Activated naive CD4-positive, alpha-beta T cell treated with anti-CD3 and anti-CD28 coated beads, Interleukin-2, amount 50 U/mL, for 72 hours (primary cell): ENCODE results near the gene DLL3. TPM values are rescaled to one million over a fixed set of nuclear protein-coding genes. Genes with fewer than 3 reads are reported as not detected.
"Not testable (repeated sequence)": the region's sequence is repeated elsewhere in the genome, so short reads cannot be mapped to it uniquely, and the experiment has no call there.

Source experiments
- ATAC-seq, 2 donors: fragments of 150-1000 bp; cut with Tn5 transposase; 2 replicates each; pipeline ENCODE4 v1.10.0; 2021; ENCODE audit warnings: mild to moderate bottlenecking in 2 of 2, moderate library complexity in 2 of 2
- DNase-seq, 2 donors: peaks; one replicate each; pipeline ENCODE4 v3.0.0; 2021 to 2022; ENCODE audit warnings: low spot score in 2 of 2
- H3K27ac Mint-ChIP-seq, 2 donors: one replicate each; pipeline ENCODE4 v1.8.0; 2022; ENCODE audit warnings: mild to moderate bottlenecking in 2 of 2, mixed read lengths in 2 of 2
- H3K36me3 Mint-ChIP-seq, 2 donors: one replicate each; pipeline ENCODE4 v1.8.0; 2022; ENCODE audit warnings: mixed read lengths in 2 of 2
- H3K9me3 Mint-ChIP-seq, 2 donors: one replicate each; pipeline ENCODE4 v1.8.0; 2022; ENCODE audit warnings: mixed read lengths in 2 of 2
- total RNA-seq, 2 donors: library from RNA; stranded (reverse); gene quantifications; one replicate each; pipeline ENCODE4 v1.2.3, GENCODE V29; 2022

DLL3 gene
- total RNA-seq = under 1 TPM; 0.46 to 0.97 TPM

DNA sequence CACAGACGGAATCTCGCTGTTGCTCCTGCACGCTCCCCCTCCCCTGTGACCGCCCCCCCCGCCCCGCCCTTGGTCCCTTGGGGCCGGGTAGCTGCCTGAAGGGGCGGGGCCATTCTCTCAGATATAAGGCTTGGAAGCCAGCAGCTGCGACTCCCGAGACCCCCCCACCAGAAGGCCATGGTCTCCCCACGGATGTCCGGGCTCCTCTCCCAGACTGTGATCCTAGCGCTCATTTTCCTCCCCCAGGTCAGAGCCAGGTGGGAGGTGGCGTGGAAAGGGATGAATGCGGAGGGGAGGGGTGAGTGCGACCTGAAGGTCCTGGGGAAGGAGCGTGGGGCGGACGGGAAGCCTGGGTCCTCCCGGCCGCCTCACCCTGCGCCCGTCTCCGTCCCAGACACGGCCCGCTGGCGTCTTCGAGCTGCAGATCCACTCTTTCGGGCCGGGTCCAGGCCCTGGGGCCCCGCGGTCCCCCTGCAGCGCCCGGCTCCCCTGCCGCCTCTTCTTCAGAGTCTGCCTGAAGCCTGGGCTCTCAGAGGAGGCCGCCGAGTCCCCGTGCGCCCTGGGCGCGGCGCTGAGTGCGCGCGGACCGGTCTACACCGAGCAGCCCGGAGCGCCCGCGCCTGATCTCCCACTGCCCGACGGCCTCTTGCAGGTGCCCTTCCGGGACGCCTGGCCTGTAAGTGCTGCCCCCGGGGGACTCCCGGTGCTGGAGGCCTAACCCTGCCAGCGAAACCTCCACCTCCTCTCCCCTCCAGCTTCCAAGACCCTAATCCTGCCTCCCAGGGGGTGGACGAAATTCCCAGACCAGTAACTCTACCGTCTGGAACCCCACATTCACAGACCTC lies at the start of gene DLL3:
Gene DLL3 (plus strand): TSS at position 150 of the 845 bp plus-strand sequence. CDS start 28 bp downstream, at position 178.
- Mint-ChIP-seq H3K9me3 (no peaks in the 10 kb centered on the region), H3K27ac (no peak within 1 kb of the TSS), H3K36me3 (peaks cover 7 to 13% of the 10 kb centered on the region in 2 donors)
- no peak for DNase-seq
- peak in 1 of 2 donors; percentile 32 for ATAC-seq

DNA sequence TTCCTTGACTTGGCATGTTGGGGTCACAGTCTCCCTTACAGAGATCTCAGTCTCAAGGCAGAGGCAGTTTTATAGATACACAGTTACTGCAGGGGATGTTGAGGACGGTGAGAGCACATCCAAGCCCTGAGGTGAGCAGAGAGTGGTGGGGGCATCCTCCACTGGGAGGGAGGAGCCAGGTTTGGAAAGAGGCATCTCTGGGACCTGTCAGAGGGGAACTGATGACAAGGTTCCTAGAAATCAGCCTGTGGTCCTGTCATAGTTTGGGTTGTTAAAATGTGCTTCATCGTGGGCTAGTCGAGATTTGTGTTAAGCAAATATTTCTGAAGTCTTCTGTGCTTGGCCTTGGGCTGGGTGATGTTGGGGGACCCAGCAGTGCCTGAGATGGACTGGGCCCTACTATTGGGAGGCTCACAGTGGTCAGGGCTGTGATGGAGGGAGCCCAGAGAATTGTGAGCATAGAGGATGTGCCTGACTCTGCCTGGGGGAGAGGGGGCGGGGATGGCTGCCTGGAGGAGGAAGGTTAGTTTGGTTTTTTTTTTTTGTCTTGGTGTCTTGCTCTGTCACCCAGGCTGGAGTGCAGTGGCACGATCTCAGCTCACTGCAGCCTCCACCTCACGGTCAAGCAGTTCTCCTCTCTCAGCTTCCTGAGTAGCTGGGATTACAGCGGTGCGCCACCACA lies 49.5 kb upstream of the DLL3 start:
- peaks cover 42 to 78% of the 10 kb centered on the region in 2 donors for H3K36me3 Mint-ChIP-seq
- H3K9me3 Mint-ChIP-seq = no peaks in the 10 kb centered on the region
- ATAC-seq = no peak
- peak overlapping the region; percentile 97 to 99 for H3K27ac Mint-ChIP-seq
- DNase-seq = no peak

GRCh38 chr19:39451257-39451656 lies 47.5 kb upstream of the DLL3 start:
- not testable (repeated sequence) for H3K9me3 Mint-ChIP-seq, ATAC-seq, DNase-seq
- peak overlapping the region; percentile 73 to 93 for H3K27ac Mint-ChIP-seq
- H3K36me3 Mint-ChIP-seq = peaks cover 27 to 68% of the 10 kb centered on the region in 2 donors

DNA sequence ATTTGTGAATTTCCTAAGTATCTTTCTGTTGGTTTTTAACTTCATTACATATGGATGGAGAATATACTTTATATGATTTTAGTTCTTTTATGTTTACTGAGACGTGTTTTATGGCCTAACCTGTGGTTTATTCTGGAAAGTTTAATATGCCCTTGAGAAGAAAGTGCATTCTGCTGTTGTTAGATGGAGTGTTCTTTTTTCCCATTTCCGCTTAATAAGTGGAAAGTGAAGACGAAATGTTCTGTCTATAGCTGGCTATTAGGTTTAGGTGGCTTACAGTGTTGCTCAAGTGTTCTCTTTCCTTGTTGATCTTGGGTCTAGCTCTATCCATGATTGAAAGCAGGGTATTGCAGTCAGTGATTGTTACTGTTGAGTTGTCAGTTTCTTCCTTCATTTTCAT lies 35.3 kb upstream of the DLL3 start:
- H3K9me3 Mint-ChIP-seq = no peaks in the 10 kb centered on the region
- peak overlapping the region in 1 of 2 donors; percentile 6 for H3K27ac Mint-ChIP-seq
- DNase-seq (no peak), ATAC-seq (no peak)
- peaks cover 17 to 35% of the 10 kb centered on the region in 2 donors for H3K36me3 Mint-ChIP-seq

- Mint-ChIP-seq H3K27ac (no peak overlapping the region), H3K9me3 (no peaks in the 10 kb centered on the region), H3K36me3 (peaks cover 20 to 27% of the 10 kb centered on the region in 2 donors)
- ATAC-seq = no peak
- DNase-seq = no peak
Measured at GRCh38 chr19:39465956-39466747, 32.6 kb upstream of the DLL3 start.

DNA sequence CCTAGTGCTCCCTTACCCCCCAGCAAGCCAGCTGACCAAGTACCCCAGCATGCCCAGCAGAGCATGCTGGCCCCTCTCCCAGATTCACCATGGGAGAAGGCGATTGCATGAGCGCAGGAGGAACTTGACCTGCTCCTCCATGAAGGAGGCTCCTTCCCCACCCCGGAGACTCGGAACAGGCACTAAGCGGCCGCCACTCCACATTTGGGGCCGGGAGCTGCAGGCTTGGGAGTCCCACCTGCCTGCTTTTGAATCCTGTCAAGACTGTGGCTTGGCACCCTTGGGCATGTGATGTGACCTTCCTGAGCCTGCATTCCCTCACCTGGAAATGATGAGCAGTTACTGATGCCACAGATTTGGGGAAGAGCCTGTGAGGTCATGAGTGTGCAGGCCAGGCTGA lies 30.8 kb upstream of the DLL3 start:
- peak overlapping the region in 1 of 2 donors; percentile 91 for H3K27ac Mint-ChIP-seq
- H3K36me3 Mint-ChIP-seq = peaks cover 29 to 35% of the 10 kb centered on the region in 2 donors
- no peak for DNase-seq

GRCh38 chr19:39469036-39469435 lies 29.7 kb upstream of the DLL3 start:
- ATAC-seq (no peak), DNase-seq (no peak)
- Mint-ChIP-seq H3K27ac (peak overlapping the region; percentile 76 to 80), H3K36me3 (peaks cover 29 to 35% of the 10 kb centered on the region in 2 donors), H3K9me3 (no peaks in the 10 kb centered on the region)

More for the DNA sequence above, 30.8 kb upstream of the DLL3 start:
- no peak for ATAC-seq
- no peaks in the 10 kb centered on the region for H3K9me3 Mint-ChIP-seq

DNA sequence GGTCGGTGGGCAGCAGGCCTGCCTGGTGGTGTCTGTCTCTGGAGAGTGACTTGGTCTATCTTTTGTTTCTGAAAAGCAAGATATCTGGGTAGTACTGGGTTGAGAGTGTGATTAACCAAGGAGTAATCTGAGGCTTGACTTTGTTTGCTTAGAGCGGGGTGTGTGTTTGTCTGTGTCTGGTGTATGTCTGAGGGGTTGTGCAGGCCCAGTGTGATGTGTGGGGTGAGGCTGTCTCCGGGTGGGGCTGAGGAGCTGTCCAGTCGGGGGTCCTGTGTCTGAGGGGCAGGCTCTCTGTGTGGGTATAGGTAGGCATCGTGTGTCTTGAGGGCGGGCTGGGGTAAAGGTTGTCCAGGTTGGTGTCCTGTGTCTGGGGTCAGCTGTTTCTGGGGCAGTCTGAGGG lies 29.2 kb upstream of the DLL3 start:
- Mint-ChIP-seq H3K9me3 (no peaks in the 10 kb centered on the region), H3K27ac (peak overlapping the region; percentile 76 to 80), H3K36me3 (peaks cover 29 to 38% of the 10 kb centered on the region in 2 donors)
- ATAC-seq (no peak), DNase-seq (no peak)

- Mint-ChIP-seq H3K9me3 (no peaks in the 10 kb centered on the region), H3K36me3 (peaks cover 30 to 39% of the 10 kb centered on the region in 2 donors), H3K27ac (peak overlapping the region; percentile 80 to 90)
- DNase-seq (no peak), ATAC-seq (peak; percentile 34 to 73)
Measured at GRCh38 chr19:39470724-39471339, 27.9 kb upstream of the DLL3 start.

GRCh38 chr19:39471756-39472536 lies 26.8 kb upstream of the DLL3 start:
- Mint-ChIP-seq H3K9me3 (no peaks in the 10 kb centered on the region), H3K36me3 (peaks cover 24 to 32% of the 10 kb centered on the region in 2 donors), H3K27ac (peak overlapping the region; percentile 80 to 90)
- DNase-seq (no peak), ATAC-seq (no peak)

DNA sequence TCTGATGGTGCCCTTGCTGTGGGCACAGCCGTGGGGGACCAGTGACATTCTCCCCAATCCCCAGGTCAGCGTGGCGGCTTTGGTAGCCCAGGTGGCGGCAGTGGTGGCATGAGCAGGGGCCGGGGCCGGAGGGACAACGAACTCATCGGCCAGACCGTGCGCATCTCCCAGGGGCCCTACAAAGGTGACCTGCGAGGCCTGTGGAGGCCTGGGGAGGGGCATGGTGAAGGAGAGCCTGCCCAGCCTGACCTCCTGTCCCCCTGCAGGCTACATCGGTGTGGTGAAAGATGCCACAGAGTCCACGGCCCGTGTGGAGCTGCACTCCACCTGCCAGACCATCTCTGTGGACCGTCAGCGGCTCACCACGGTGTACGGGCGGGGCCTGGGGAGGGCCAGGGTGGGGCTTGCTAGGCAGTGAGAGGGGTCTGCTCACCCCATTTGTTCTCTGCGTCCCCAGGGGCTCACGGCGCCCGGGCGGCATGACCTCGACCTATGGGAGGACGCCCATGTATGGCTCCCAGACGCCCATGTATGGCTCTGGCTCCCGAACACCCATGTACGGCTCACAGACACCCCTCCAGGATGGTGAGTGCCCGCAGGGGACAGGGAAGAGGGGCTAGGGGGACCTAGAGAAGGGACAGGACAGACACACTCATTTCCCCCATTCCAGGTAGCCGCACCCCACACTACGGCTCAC lies 25.9 kb upstream of the DLL3 start:
- no peak for ATAC-seq
- peak overlapping the region; percentile 55 to 80 for H3K27ac Mint-ChIP-seq
- H3K9me3 Mint-ChIP-seq = no peaks in the 10 kb centered on the region
- DNase-seq = no peak
- H3K36me3 Mint-ChIP-seq = peaks cover 24 to 32% of the 10 kb centered on the region in 2 donors

DNA sequence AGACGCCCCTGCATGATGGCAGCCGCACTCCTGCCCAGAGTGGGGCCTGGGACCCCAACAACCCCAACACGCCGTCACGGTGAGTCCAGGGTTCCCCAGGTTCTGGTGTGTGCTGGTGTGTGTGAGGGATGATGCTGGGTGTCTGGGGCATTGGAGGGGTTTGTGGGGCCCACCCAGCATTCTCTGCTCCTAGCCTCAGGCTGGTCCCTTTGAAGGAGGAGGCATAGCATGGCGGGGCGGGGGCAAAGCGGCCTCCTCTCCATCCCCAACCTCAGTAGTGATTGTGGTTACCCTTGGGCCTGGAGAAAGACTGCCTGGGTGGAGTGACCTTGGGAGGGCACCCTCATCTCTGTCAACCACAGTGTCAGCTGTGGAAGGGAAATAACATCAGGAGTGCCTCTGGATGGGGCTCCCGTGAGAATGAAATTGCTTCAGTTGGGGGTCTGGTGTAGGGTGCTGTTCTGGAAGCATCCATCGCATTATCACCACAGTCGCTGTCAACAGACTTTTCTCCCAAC lies 25.2 kb upstream of the DLL3 start:
- no peak for ATAC-seq
- Mint-ChIP-seq H3K9me3 (no peaks in the 10 kb centered on the region), H3K36me3 (peaks cover 24 to 32% of the 10 kb centered on the region in 2 donors), H3K27ac (no peak overlapping the region)
- no peak for DNase-seq

- peak in 1 of 2 donors; percentile 81 for DNase-seq
- Mint-ChIP-seq H3K36me3 (peaks cover 23 to 32% of the 10 kb centered on the region in 2 donors), H3K9me3 (no peaks in the 10 kb centered on the region), H3K27ac (peak overlapping the region; percentile 72 to 87)
- peak; percentile 51 to 70 for ATAC-seq
Measured at GRCh38 chr19:39474139-39474620, 24.6 kb upstream of the DLL3 start.

DNA sequence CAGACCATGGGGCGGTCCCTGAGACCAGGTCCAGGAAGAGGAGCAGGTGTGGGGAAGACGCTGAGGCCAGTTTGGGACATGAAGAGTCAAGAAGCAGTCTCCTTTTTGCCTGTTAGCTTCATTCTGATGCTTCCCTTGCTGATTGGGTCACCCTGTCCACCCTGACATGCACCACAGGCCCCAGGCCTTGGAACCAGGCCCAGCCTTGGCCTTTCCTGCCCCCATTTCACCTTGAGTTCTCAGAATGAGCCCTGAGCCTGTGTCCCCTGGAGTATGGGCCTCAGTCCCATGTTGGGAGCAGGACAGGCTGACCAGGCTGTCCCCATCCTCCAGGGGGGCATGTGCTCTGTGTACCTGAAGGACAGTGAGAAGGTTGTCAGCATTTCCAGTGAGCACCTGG lies 23.0 kb upstream of the DLL3 start:
- no peak for DNase-seq
- Mint-ChIP-seq H3K36me3 (peaks cover 20 to 25% of the 10 kb centered on the region in 2 donors), H3K9me3 (no peaks in the 10 kb centered on the region), H3K27ac (peak overlapping the region in 1 of 2 donors; percentile 65)
- ATAC-seq = no peak
